ENCODE measurements around the gene IL12RB2. TPM values are rescaled to one million over a fixed set of nuclear protein-coding genes. Genes with fewer than 3 reads are reported as not detected.

The IL12RB2 gene
- total RNA-seq, 4 donors from 2014 or later = 0.64 to 1.1 TPM; not detected in 2

DNA sequence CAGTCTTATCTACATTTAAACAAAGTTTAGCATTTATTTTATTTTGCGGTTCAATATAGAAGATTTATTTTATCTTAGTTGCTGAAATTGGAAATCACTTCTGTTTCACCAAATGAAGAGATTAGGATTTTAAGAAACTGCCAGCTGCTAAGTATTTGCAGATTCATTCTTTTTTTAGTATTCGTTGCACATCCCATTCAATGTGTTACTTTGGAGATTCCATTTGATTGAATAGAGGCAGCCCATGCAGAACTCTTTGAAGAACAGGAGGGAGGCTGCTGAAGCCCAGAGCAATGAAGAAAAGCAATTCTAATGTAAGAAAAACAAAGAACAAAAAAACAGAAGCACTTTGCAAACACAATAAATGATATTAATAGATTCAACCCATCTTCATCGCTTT is 38.6 kb upstream of the IL12RB2 start:
- H3K9me3 ChIP-seq = no peaks in the 10 kb centered on the region
- H3K4me3 ChIP-seq = no peak overlapping the region
- no peaks in the 10 kb centered on the region for H3K4me1 ChIP-seq
- intact Hi-C loops (cut with DNase I; ENCODE audit: low total_unique reads) = no loop called here
- TF ChIP-seq POLR2A (IDR thresholded peaks at IDR 0.05) = no peak
- TF ChIP-seq CTCF (IDR thresholded peaks at IDR 0.05) = no peak
- no peak for DNase-seq
- no peak overlapping the region for H3K27ac ChIP-seq
- no peaks in the 10 kb centered on the region for H3K36me3 ChIP-seq
- no peaks in the 10 kb centered on the region for H3K27me3 ChIP-seq

- H3K27ac ChIP-seq = no peak overlapping the region
- H3K4me3 ChIP-seq = no peak overlapping the region
- no peaks in the 10 kb centered on the region for H3K27me3 ChIP-seq
- no peaks in the 10 kb centered on the region for H3K36me3 ChIP-seq
- no peak for TF ChIP-seq POLR2A (IDR thresholded peaks at IDR 0.05)
- no peak for TF ChIP-seq CTCF (IDR thresholded peaks at IDR 0.05)
- intact Hi-C loops (cut with DNase I; ENCODE audit: low total_unique reads) = no loop called here
- DNase-seq = no peak
- no peaks in the 10 kb centered on the region for H3K9me3 ChIP-seq
- H3K4me1 ChIP-seq = no peaks in the 10 kb centered on the region
Observed at GRCh38 chr1:67270541-67270940, 37.1 kb upstream of the IL12RB2 start.

- DNase-seq = no peak
- intact Hi-C loops (cut with DNase I; ENCODE audit: low total_unique reads) = no loop called here
Observed at GRCh38 chr1:67273591-67273990, 34.1 kb upstream of the IL12RB2 start.

GRCh38 chr1:67274623-67275325 is 32.9 kb upstream of the IL12RB2 start:
- no peak overlapping the region for H3K4me3 ChIP-seq
- no peak overlapping the region for H3K27ac ChIP-seq
- DNase-seq = no peak
- intact Hi-C loops (cut with DNase I; ENCODE audit: low total_unique reads) = no loop called here
- no peaks in the 10 kb centered on the region for H3K27me3 ChIP-seq
- H3K36me3 ChIP-seq = no peaks in the 10 kb centered on the region
- no peaks in the 10 kb centered on the region for H3K4me1 ChIP-seq
- TF ChIP-seq CTCF (IDR thresholded peaks at IDR 0.05) (no peak), POLR2A (IDR thresholded peaks at IDR 0.05) (no peak)
- H3K9me3 ChIP-seq = no peaks in the 10 kb centered on the region

More at GRCh38 chr1:67273591-67273990, 34.1 kb upstream of the IL12RB2 start:
- no peaks in the 10 kb centered on the region for H3K36me3 ChIP-seq
- H3K4me1 ChIP-seq = no peaks in the 10 kb centered on the region
- H3K27ac ChIP-seq = no peak overlapping the region
- no peak for TF ChIP-seq CTCF (IDR thresholded peaks at IDR 0.05)
- TF ChIP-seq POLR2A (IDR thresholded peaks at IDR 0.05) = no peak
- no peaks in the 10 kb centered on the region for H3K27me3 ChIP-seq
- H3K4me3 ChIP-seq = no peak overlapping the region
- H3K9me3 ChIP-seq = no peaks in the 10 kb centered on the region

DNA sequence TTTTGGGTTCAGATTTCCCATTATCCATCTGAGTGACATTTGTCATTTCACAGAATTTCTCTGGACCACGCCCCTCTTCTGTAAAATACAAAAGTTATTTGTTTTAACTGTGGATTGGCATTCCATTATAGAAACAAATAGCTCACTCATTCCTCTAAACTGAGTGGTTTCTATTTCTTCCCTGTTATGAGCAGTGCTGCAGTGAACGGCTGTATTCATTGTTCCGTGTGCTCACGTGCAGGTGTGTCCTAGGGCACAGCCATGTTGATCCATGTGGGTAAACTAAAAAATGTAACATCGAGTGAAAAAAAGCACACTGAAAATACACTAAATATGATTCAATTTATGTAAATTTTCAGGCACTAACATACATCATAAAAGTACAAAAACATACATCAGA is 27.0 kb upstream of the IL12RB2 start:
- no peak for TF ChIP-seq CTCF (IDR thresholded peaks at IDR 0.05)
- TF ChIP-seq POLR2A (IDR thresholded peaks at IDR 0.05) = no peak
- Histone ChIP-seq H3K27ac (no peak overlapping the region), H3K4me3 (no peak overlapping the region), H3K36me3 (no peaks in the 10 kb centered on the region), H3K27me3 (no peaks in the 10 kb centered on the region), H3K4me1 (no peaks in the 10 kb centered on the region), H3K9me3 (no peaks in the 10 kb centered on the region)
- no peak for DNase-seq
- intact Hi-C loops (cut with DNase I; ENCODE audit: low total_unique reads) = no loop called here

Data from uterus (tissue), 4 donors.